Heart right ventricle (tissue), 16 donors: ENCODE measurements around the gene CIT. TPM values are rescaled to one million over a fixed set of nuclear protein-coding genes. Genes with fewer than 3 reads are reported as not detected.

ENCODE experiments used
- ATAC-seq, 8 donors: fragments of 200-7000 bp; cut with Tn5 transposase; one replicate each; pipeline ENCODE4 v1.9.1; 2020; ENCODE audit warnings: mild to moderate bottlenecking in 8 of 8, moderate library complexity in 8 of 8, moderate number of reproducible peaks in 1 of 8
- DNase-seq, 2 donors: peaks; one replicate each; pipeline ENCODE4 v3.0.0-alpha.2; 2020
- H3K27ac ChIP-seq, 10 donors: fragments of 200-600 bp; sonication (generic) in 2 of 10; one replicate each; pipeline versions ENCODE4 v1.5.0 to v1.8.0; 2020 to 2022; ENCODE audit warnings: mild to moderate bottlenecking in 3 of 10
- H3K27me3 ChIP-seq, 7 donors: fragments of 200-600 bp; one replicate each; pipeline ENCODE4 v1.8.0; 2021 to 2022; ENCODE audit warnings: mild to moderate bottlenecking in 2 of 7
- H3K36me3 ChIP-seq, 9 donors: fragments of 200-600 bp; sonication (generic) in 1 of 9; one replicate each; pipeline versions ENCODE4 v1.5.0 to v1.8.0; 2020 to 2022; ENCODE audit warnings: mild to moderate bottlenecking in 2 of 9
- H3K4me1 ChIP-seq, 9 donors: fragments of 200-600 bp; sonication (generic) in 1 of 9; one replicate each; pipeline versions ENCODE4 v1.5.0 to v1.8.0; 2020 to 2022; ENCODE audit warnings: mild to moderate bottlenecking in 4 of 9
- H3K4me3 ChIP-seq, 10 donors: fragments of 200-600 bp; sonication (generic) in 2 of 10; one replicate each; pipeline versions ENCODE4 v1.5.0 to v1.8.0; 2020 to 2022; ENCODE audit warnings: mild to moderate bottlenecking in 7 of 10, moderate library complexity in 2 of 10
- H3K9me3 ChIP-seq, 11 donors: fragments of 200-600 bp in 10 of 11; sonication (generic) in 2 of 11; one replicate each; pipeline versions ENCODE4 v1.5.0 to v1.8.0; 2013 to 2022; ENCODE audit warnings: mild to moderate bottlenecking in 2 of 11, control low read depth in 1 of 11, moderate library complexity in 1 of 11
- WGBS, 2 donors: extraction: QIAGEN DNeasy Blood & Tissue Kit; methylation state at CpG; one replicate each; pipeline ENCODE4 v1.1.7; 2013; ENCODE audit warnings: inconsistent platforms in 1 of 2; 5-methylcytosine and 5-hydroxymethylcytosine counted together
- intact Hi-C, 10 donors: fragments of 100-400 bp; cut with DNase I; formaldehyde crosslinking; loops; one replicate each; pipeline versions ENCODE4 v1.11.1 to v1.14.2; 2022
- polyA plus RNA-seq, 2 donors: library from polyadenylated mRNA; stranded (reverse); fragments of 200-250 nt; gene quantifications; one replicate each; pipeline ENCODE4 v1.2.3, GENCODE V29; 2013
- total RNA-seq, 10 donors: library from RNA; stranded (reverse); fragmentation: NEBNext Ultra II Directional in 3 of 10; extraction: Animal tissue kit (Norgen Biotek cat#: 25700) in 3 of 10; gene quantifications; one replicate each; pipeline versions ENCODE4 v1.2.1 to v1.2.4, GENCODE V29; 2021 to 2023
- TF ChIP-seq, protein P1 (sequence below), 9 donors: fragments of 200-600 bp; sonication (generic) in 2 of 9; IDR thresholded peaks; one replicate each; pipeline versions ENCODE4 v1.5.0 to v1.8.0; 2021 to 2022; ENCODE audit warnings: antibody characterized with exemption in 9 of 9, mild to moderate bottlenecking in 5 of 9, moderate library complexity in 1 of 9
- donor health status: Arrhythmogenic right ventricular cardiomyopathy.
- donor health status: ischemic (EF 13 %, LVEDD 7.1; RV severe dilation, severe dysfunction).
- donor health status: healthy with polysubstance abuse.
- donor health status: DM: no; HTN: yes; CAD: no.
- donor health status: DM: no; HTN: no; CAD: no.
- donor health status: ischemic (EF 25% LVEDD 6.9; RV normal size, moderate dysfunction).
- donor health status: ischemic (EF 25% LVEDD 5.7; RV mildly dilated, moderate dysfunction).
- donor health status: healthy.
- donor health status: DM: yes; HTN: yes; CAD: no.
- donor health status: Ischemic cardiomyopathy.
- donor health status: ischemic (EF 35%, LVEDD 5.7; RV mildly dilated, moderate dysfunction).
- donor health status: nonischemic (EF 11% LVEDD 7.7; RV severe dilation, severe dysfunction).
- donor health status: DM: yes; HTN: yes; CAD: no.
- donor health status: PGD.
- donor health status: ischemic (EF 29% LVEDD 5.4; RV normal size, mild dysfunction).
- donor health status: nonischemic (EF 23%, LVEDD 6.1; RV moderate dilation, normal function).

Gene CIT
- total and polyA plus RNA-seq, 12 donors = 0.20 to 7.0 (median 0.92) TPM

DNA sequence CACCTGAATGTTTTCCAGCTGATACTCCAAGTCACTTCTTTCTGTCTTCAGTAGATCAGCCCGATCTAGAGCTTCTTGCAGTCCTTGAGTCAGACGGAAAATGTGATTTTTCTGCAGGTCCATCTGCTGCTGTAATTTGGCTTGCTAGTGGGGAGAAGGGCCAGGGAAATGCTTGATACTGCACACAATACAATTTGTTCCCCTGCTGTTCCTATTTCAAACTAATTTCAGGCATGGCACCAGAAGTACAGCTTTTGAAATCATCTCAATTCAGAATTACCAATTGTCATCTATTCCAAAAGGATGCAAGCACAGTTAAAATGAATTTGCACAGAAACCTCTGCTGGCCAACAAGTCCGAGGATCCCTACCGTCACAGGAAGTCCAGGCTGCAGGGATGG, 155.8 kb downstream of the CIT start:
- 77 to 81% methylated on average over 4 of the region's 4 CpGs for WGBS, 2 donors
- intact Hi-C loops = no loop called here

DNA sequence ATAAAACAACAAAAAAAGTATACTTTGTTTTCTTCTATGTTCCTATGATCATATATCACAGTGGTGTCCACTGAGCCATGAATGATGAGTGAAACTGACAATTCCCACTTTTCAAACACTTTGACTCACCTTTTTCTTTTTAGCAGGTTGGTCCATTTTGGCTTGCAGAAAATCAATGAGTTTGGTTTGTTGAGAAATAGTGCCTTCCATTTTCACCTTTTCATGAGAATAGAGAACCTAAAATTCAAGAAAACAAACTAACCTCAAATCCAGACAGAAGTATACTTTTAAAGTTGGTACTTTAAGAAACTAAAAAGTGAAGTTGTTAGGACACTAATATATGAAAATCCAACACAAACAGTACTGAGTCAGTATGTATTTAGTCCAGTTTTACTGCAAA, 156.8 kb downstream of the CIT start:
- no peak for ATAC-seq
- Histone ChIP-seq H3K4me3 (no peak overlapping the region), H3K9me3 (no peaks in the 10 kb centered on the region), H3K4me1 (peaks cover 0 to 14% (median 7%) of the 10 kb centered on the region in 9 donors), H3K27me3 (no peaks in the 10 kb centered on the region), H3K36me3 (peaks cover 0 to 27% (median 0%) of the 10 kb centered on the region in 9 donors), H3K27ac (no peak overlapping the region)
- DNase-seq = no peak
- intact Hi-C loops = no loop called here
- TF ChIP-seq, protein P1, sequence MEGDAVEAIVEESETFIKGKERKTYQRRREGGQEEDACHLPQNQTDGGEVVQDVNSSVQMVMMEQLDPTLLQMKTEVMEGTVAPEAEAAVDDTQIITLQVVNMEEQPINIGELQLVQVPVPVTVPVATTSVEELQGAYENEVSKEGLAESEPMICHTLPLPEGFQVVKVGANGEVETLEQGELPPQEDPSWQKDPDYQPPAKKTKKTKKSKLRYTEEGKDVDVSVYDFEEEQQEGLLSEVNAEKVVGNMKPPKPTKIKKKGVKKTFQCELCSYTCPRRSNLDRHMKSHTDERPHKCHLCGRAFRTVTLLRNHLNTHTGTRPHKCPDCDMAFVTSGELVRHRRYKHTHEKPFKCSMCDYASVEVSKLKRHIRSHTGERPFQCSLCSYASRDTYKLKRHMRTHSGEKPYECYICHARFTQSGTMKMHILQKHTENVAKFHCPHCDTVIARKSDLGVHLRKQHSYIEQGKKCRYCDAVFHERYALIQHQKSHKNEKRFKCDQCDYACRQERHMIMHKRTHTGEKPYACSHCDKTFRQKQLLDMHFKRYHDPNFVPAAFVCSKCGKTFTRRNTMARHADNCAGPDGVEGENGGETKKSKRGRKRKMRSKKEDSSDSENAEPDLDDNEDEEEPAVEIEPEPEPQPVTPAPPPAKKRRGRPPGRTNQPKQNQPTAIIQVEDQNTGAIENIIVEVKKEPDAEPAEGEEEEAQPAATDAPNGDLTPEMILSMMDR (IDR thresholded peaks at IDR 0.05) = no peak

More for the DNA sequence above, 155.8 kb downstream of the CIT start:
- Histone ChIP-seq H3K4me3 (no peak overlapping the region), H3K27ac (no peak overlapping the region), H3K9me3 (no peaks in the 10 kb centered on the region), H3K4me1 (peaks cover 0 to 8% (median 7%) of the 10 kb centered on the region in 9 donors), H3K27me3 (no peaks in the 10 kb centered on the region), H3K36me3 (peaks cover 0 to 27% (median 0%) of the 10 kb centered on the region in 9 donors)
- ATAC-seq (no peak), DNase-seq (no peak)
- TF ChIP-seq, protein P1 (IDR thresholded peaks at IDR 0.05) = no peak

DNA sequence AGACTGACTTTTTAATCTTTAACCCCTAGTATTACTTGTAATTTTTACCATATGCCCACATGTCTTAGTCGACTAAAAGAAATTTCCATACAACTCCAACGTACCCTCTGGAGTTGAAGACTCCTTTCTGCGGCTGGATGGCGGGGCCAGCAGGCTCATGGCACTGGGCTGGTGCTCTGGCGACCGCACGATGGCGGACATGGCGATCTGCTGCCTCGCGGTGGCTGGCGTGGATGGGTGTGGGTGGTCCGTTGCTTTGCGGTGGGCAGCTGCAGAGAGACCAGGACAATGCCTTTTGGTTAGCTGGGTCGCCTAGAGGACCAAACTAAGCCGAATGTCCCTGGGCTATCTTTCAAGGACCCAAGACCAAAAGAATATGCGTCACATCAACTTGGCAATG, 159.0 kb downstream of the CIT start:
- intact Hi-C loops = loop anchor here in 1 of 10 donors (5.0 to 10.0 kb wide), 2 partner anchors 47 to 51 kb away; partner anchors contain the start of gene PRKAB1
- ATAC-seq = no peak
- TF ChIP-seq, protein P1 (IDR thresholded peaks at IDR 0.05) = no peak

DNA sequence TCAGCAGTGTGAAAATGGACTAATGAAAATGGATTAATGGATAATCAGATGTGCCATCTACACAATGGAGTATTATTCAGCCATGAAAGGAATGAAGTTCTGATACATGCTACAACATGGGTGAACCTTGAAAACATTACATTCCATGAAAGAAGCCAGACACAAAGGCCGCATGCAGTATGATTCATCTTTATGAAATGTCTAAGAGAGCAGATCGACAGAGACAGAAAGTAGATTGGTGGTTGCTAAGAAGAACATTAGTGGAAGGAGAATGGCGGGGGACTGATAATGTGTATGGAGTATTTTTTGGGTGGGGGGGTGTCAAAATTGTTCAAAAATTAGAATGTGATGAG, 161.9 kb downstream of the CIT start:
- no peak overlapping the region for H3K4me3 ChIP-seq
- DNase-seq = no peak
- H3K27ac ChIP-seq = no peak overlapping the region
- H3K36me3 ChIP-seq = peaks cover 0 to 67% (median 0%) of the 10 kb centered on the region in 9 donors
- intact Hi-C loops = loop anchor here in 1 of 10 donors (5.0 to 10.0 kb wide), 2 partner anchors 48 to 50 kb away; partner anchors contain the start of gene PRKAB1
- H3K9me3 ChIP-seq = peaks cover 0 to 9% (median 0%) of the 10 kb centered on the region in 11 donors
- ATAC-seq = no peak
- no peaks in the 10 kb centered on the region for H3K27me3 ChIP-seq
- WGBS, 2 donors = 96 to 97% methylated on average over 3 of the region's 3 CpGs
- peaks cover 0 to 14% (median 7%) of the 10 kb centered on the region in 9 donors for H3K4me1 ChIP-seq
- TF ChIP-seq, protein P1 (IDR thresholded peaks at IDR 0.05) = no peak

More for the DNA sequence above, 159.0 kb downstream of the CIT start:
- Histone ChIP-seq H3K4me1 (peaks cover 0 to 14% (median 7%) of the 10 kb centered on the region in 9 donors), H3K4me3 (no peak overlapping the region), H3K9me3 (peaks cover 0 to 9% (median 0%) of the 10 kb centered on the region in 11 donors), H3K27ac (no peak overlapping the region), H3K27me3 (no peaks in the 10 kb centered on the region), H3K36me3 (peaks cover 0 to 45% (median 0%) of the 10 kb centered on the region in 9 donors)
- DNase-seq = no peak
- 97 to 98% methylated on average over 17 of the region's 17 CpGs for WGBS, 2 donors
